ENCODE results near the gene CCL4.
"Not testable (repeated sequence)": the region's sequence is repeated elsewhere in the genome, so short reads cannot be mapped to it uniquely, and the experiment has no call there.

Gene CCL4

GRCh38 chr17:36106493-36106835, 2.8 kb downstream of the CCL4 start:
- TF ChIP-seq, protein P1, sequence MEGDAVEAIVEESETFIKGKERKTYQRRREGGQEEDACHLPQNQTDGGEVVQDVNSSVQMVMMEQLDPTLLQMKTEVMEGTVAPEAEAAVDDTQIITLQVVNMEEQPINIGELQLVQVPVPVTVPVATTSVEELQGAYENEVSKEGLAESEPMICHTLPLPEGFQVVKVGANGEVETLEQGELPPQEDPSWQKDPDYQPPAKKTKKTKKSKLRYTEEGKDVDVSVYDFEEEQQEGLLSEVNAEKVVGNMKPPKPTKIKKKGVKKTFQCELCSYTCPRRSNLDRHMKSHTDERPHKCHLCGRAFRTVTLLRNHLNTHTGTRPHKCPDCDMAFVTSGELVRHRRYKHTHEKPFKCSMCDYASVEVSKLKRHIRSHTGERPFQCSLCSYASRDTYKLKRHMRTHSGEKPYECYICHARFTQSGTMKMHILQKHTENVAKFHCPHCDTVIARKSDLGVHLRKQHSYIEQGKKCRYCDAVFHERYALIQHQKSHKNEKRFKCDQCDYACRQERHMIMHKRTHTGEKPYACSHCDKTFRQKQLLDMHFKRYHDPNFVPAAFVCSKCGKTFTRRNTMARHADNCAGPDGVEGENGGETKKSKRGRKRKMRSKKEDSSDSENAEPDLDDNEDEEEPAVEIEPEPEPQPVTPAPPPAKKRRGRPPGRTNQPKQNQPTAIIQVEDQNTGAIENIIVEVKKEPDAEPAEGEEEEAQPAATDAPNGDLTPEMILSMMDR (IDR thresholded peaks at IDR 0.05; ENCODE audit: low read depth, low read length): no peak
- no peak for DNase-seq (ENCODE audit: extremely low read depth, low read depth)

DNA sequence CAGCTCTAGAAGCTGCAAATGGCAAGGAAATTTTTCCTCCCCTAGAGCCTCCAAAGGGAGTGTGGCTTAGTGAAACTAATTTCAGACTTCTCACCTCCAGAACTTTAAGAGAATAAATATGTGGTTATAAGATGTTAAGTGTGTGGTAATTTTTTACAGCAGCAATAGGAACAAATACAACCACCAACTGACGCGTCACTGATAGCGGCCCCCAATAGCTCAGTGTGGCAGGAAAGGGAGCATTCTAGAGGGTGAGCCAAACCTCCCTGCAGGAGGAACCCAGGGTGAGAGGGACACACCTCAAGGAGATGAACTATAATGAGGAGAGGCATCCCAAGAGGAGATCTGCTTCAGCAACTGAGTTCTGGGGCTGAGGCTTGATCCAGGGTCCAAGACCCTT, 4.0 kb downstream of the CCL4 start:
- TF ChIP-seq, protein P1 (IDR thresholded peaks at IDR 0.05; ENCODE audit: low read depth, low read length): no peak
- DNase-seq (ENCODE audit: extremely low read depth, low read depth): no peak

- DNase-seq (ENCODE audit: extremely low read depth, low read depth): not testable (repeated sequence)
Measured at GRCh38 chr17:36108265-36108664, 4.6 kb downstream of the CCL4 start.

GRCh38 chr17:36111068-36111490, 7.5 kb downstream of the CCL4 start:
- TF ChIP-seq, protein P1 (IDR thresholded peaks at IDR 0.05; ENCODE audit: low read depth, low read length): no peak
- DNase-seq (ENCODE audit: extremely low read depth, low read depth): no peak

- TF ChIP-seq, protein P1 (IDR thresholded peaks at IDR 0.05; ENCODE audit: low read depth, low read length): no peak
- no peak for DNase-seq (ENCODE audit: extremely low read depth, low read depth)
Measured at GRCh38 chr17:36112572-36112971, 8.9 kb downstream of the CCL4 start.

- DNase-seq (ENCODE audit: extremely low read depth, low read depth): not testable (repeated sequence)
Measured at GRCh38 chr17:36113131-36113530, 9.5 kb downstream of the CCL4 start.

GRCh38 chr17:36114971-36115648, 11.5 kb downstream of the CCL4 start:
- not testable (repeated sequence) for DNase-seq (ENCODE audit: extremely low read depth, low read depth)

DNA sequence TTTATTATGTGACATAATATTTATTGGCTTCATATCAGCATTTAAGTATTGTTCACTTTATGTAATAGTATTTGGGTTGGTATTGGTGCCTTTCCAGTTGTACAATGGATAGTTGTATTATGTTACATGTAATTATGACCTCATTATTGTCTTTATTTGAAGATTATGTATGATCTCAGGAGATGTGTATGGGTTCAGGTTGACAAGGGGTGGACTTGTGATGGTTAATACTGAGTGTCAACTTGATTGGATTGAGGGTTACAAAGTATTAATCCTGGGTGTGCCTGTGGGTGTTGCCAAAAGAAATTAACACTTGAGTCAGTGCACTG, 12.0 kb downstream of the CCL4 start:
- DNase-seq (ENCODE audit: extremely low read depth, low read depth): not testable (repeated sequence)

DNA sequence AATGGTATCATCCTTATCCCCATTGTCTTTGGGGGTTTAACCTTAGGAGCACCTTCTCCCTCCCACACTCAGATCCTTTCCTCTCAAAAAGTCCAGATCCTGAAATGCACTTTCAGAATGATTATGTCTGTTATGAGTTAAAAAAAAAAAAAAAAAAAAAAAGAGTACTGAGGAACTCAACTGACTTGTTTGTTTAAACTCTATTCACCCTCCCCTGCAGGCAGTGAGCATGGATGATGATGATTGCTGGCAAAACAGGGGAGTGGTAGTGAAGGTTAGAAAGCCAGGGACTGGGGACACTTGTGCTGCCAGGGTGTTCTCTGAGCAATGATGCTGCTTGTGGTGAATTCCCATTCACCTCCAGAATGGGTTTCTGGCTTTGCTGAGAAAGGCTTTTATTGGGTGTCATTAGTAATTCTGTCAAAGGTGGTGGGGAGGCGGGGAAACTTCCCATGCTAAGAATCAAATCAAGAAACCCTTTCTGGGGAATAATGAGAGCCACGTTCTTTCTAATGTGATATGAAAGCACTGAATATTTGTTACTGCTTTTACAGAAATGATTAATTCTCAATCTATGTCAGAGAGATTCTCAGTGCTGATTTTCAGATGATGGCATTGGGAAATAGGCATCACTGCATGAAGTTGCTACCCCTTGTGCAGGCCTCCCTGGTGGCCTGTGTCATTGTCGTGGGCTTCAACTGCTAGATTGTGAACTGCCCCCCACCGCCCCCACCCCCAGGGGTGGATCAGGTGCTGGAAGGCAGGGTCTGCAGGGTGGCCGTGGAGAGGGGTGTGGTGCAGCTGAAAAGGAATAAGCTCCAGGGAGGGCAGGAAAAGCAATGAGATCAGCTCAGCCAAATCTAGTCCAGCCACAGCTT, 14.1 kb downstream of the CCL4 start:
- no peak for DNase-seq (ENCODE audit: extremely low read depth, low read depth)
- TF ChIP-seq, protein P1 (IDR thresholded peaks at IDR 0.05; ENCODE audit: low read depth, low read length): no peak

Measured in AG09319 (cell line).